Keratinocyte (primary cell): ENCODE results near the gene ARL1. TPM values are rescaled to one million over a fixed set of nuclear protein-coding genes. Genes with fewer than 3 reads are reported as not detected.

Source experiments
- DNase-seq: peaks from one replicate; pipeline ENCODE4 v3.0.0-alpha.2; 2011; ENCODE audit warnings: low read depth, missing footprints, low spot score
- FAIRE-seq: peaks from 2 replicates; lab custom pipeline; 2011; peaks lifted over from hg19 to GRCh38; lab: Jason Lieb, UNC
- H2AFZ ChIP-seq: 2 replicates; pipeline ENCODE4 v1.6.0; 2012; ENCODE audit warnings: low read length, control low read depth, inconsistent platforms; ENCODE audit not compliant: control insufficient read depth
- H3K27ac ChIP-seq: 2 replicates; pipeline ENCODE4 v1.5.1; 2011; ENCODE audit warnings: low read length; ENCODE audit not compliant: control insufficient read depth, insufficient read depth
- H3K27me3 ChIP-seq: 3 replicates; pipeline ENCODE4 v1.6.0; 2011; ENCODE audit warnings: low read length; ENCODE audit not compliant: control insufficient read depth, insufficient read depth; ENCODE audit errors: extremely low read depth
- H3K36me3 ChIP-seq, 2 experiments: 2 replicates in 1 of 2; 3 replicates in 1 of 2; pipeline ENCODE4 v1.5.1; 2011; ENCODE audit warnings: low read length in 2 of 2, mild to moderate bottlenecking in 1 of 2; ENCODE audit not compliant: control insufficient read depth in 2 of 2, insufficient read depth in 2 of 2; ENCODE audit errors: extremely low read depth in 1 of 2
- H3K4me1 ChIP-seq: 3 replicates; pipeline ENCODE4 v1.5.1; 2011; ENCODE audit warnings: low read length; ENCODE audit not compliant: control insufficient read depth, insufficient read depth; ENCODE audit errors: extremely low read depth
- H3K4me2 ChIP-seq: 3 replicates; pipeline ENCODE4 v1.6.0; 2011; ENCODE audit warnings: low read depth, low read length; ENCODE audit not compliant: control insufficient read depth, insufficient read depth; ENCODE audit errors: extremely low read depth
- H3K4me3 ChIP-seq, 3 experiments: fragments of 200-600 bp in 1 of 3; sonication (generic) in 1 of 3; 2 replicates in 2 of 3; 3 replicates in 1 of 3; pipeline ENCODE4 v1.5.1; 2011 to 2016; ENCODE audit warnings: low read length in 3 of 3, mild to moderate bottlenecking in 3 of 3, control low read depth in 2 of 3, inconsistent platforms in 1 of 3, low read depth in 1 of 3, mixed read lengths in 1 of 3, mixed run types in 1 of 3, moderate library complexity in 1 of 3; ENCODE audit not compliant: control insufficient read depth in 2 of 3, insufficient read depth in 2 of 3; ENCODE audit errors: extremely low read depth in 1 of 3
- H3K79me2 ChIP-seq: 2 replicates; pipeline ENCODE4 v1.6.0; 2012; ENCODE audit warnings: low read length; ENCODE audit not compliant: control insufficient read depth, insufficient read depth
- H3K9ac ChIP-seq: 3 replicates; pipeline ENCODE4 v1.6.0; 2011; ENCODE audit warnings: low read length; ENCODE audit not compliant: control insufficient read depth, insufficient read depth; ENCODE audit errors: extremely low read depth
- H3K9me1 ChIP-seq: 3 replicates; pipeline ENCODE4 v1.6.0; 2011; ENCODE audit warnings: low read length; ENCODE audit not compliant: control insufficient read depth, insufficient read depth; ENCODE audit errors: extremely low read depth
- H3K9me3 ChIP-seq: 2 replicates; pipeline ENCODE4 v1.5.1; 2012; ENCODE audit warnings: low read depth, low read length; ENCODE audit not compliant: control insufficient read depth
- H4K20me1 ChIP-seq: 3 replicates; pipeline ENCODE4 v1.6.0; 2011; ENCODE audit warnings: low read length; ENCODE audit not compliant: control insufficient read depth, insufficient read depth; ENCODE audit errors: extremely low read depth
- CTCF ChIP-seq, 3 experiments: IDR thresholded peaks in 1 of 3; conservative IDR thresholded peaks in 1 of 3; optimal IDR thresholded peaks in 1 of 3; 2 replicates in 2 of 3; 3 replicates in 1 of 3; pipeline versions ENCODE3 to v1.5.1; 2011; ENCODE audit warnings: low read length in 3 of 3, mild to moderate bottlenecking in 3 of 3, moderate library complexity in 2 of 3, control low read depth in 1 of 3, inconsistent platforms in 1 of 3; ENCODE audit not compliant: insufficient read depth in 2 of 3; ENCODE audit errors: extremely low read depth in 1 of 3
- EZH2 ChIP-seq: IDR thresholded peaks from one replicate; pipeline ENCODE4 v1.6.1; 2012; ENCODE audit warnings: inconsistent platforms, mild to moderate bottlenecking, low read length, moderate library complexity
- dilution Hi-C: fragments of 300-500 bp; cut with MboI; formaldehyde crosslinking; loops from one replicate; pipeline ENCODE4 v1.7.0; 2020; ENCODE audit warnings: low sequenced_read_pairs; ENCODE audit not compliant: extremely low pct_ligation_motif_present
- polyA minus RNA-seq, 3 experiments: library from RNA; depleted of rRNA, polyadenylated mRNA; stranded (reverse); fragments of >200 nt; gene quantifications; 1 replicate in 1 of 3; 2 replicates in 1 of 3; 3 replicates in 1 of 3; pipeline ENCODE4 v1.2.3, GENCODE V29; 2011
- polyA plus RNA-seq, 5 experiments: library from polyadenylated mRNA; depleted of rRNA in 3 of 5; stranded (reverse) in 3 of 5; stranded (forward) in 1 of 5; unstranded in 1 of 5; fragments of >200 nt; gene quantifications; 1 replicate in 1 of 5; 2 replicates in 3 of 5; 3 replicates in 1 of 5; pipeline versions ENCODE4 v1.2.1 to v1.2.3, GENCODE V29; 2011 to 2012; ENCODE audit warnings: missing spikeins in 2 of 5, low read depth in 1 of 5, low replicate concordance in 1 of 5

The ARL1 gene
- polyA plus RNA-seq (60.0 to 102 TPM (median 83.1 TPM) in 3 replicates), polyA minus RNA-seq (13.1 to 95.7 TPM (median 50.1 TPM) in 3 replicates)
- 98.0 TPM for polyA plus RNA-seq (2011; ENCODE audit: low read depth)
- polyA plus RNA-seq (2011; cell fraction: cytosol; rRNA removed), result 66.8 and 130 TPM in 2 replicates
- 65.3 and 90.0 TPM in 2 replicates for polyA plus RNA-seq (2011; cell fraction: nucleus; rRNA removed)
- polyA plus RNA-seq (2012; ENCODE audit: low replicate concordance), result 73.1 and 75.1 TPM in 2 replicates
- 17.5 TPM for polyA minus RNA-seq (2011; cell fraction: cytosol; rRNA and poly(A)+ RNA removed)
- 21.7 and 39.2 TPM in 2 replicates for polyA minus RNA-seq (2011; cell fraction: nucleus; rRNA and poly(A)+ RNA removed)

- FAIRE-seq (no peak), DNase-seq (no peak)
- Histone ChIP-seq H3K9ac (peak within 1 kb of the TSS; percentile 97), H3K4me2 (peak within 1 kb of the TSS; percentile 94), H3K9me3 (no peaks in the 10 kb centered on the region), H3K79me2 (peaks cover 38% of the 10 kb centered on the region), H3K27ac (peak within 1 kb of the TSS; percentile 95), H3K4me3 (peak within 1 kb of the TSS; percentile 74 to 99 (median 94)), H3K4me1 (peaks cover 11% of the 10 kb centered on the region), H2AFZ (peak within 1 kb of the TSS; percentile 95), H3K36me3 (peaks cover 0 to 2% of the 10 kb centered on the region in 2 experiments), H4K20me1 (no peaks in the 10 kb centered on the region), H3K9me1 (no peaks in the 10 kb centered on the region), H3K27me3 (no peaks in the 10 kb centered on the region)
- dilution Hi-C loops, result no loop called here
- no peak for TF ChIP-seq EZH2
- no peak for TF ChIP-seq CTCF (optimal IDR thresholded peaks at IDR 0.05 in 1 of 3, IDR thresholded peaks at IDR 0.05 in 1 of 3, conservative IDR thresholded peaks at IDR 0.05 in 1 of 3; ENCODE audit: extremely low read depth in 1 of 3, insufficient read depth in 2 of 3, low read length in 3 of 3)
Measured at GRCh38 chr12:101407436-101408345, at the start of gene ARL1. ARL1 (minus strand) TSS chr12:101407772; CDS start chr12:101407645, 127 bp downstream.

- TF ChIP-seq CTCF (optimal IDR thresholded peaks at IDR 0.05 in 1 of 3, IDR thresholded peaks at IDR 0.05 in 1 of 3, conservative IDR thresholded peaks at IDR 0.05 in 1 of 3; ENCODE audit: extremely low read depth in 1 of 3, insufficient read depth in 2 of 3, low read length in 3 of 3) (no peak), EZH2 (no peak)
- no peak for DNase-seq
Measured at GRCh38 chr12:101455685-101456084, 48.1 kb upstream of the ARL1 start.

More at GRCh38 chr12:101455685-101456084, 48.1 kb upstream of the ARL1 start:
- Histone ChIP-seq H3K4me2 (no peak overlapping the region), H3K79me2 (no peaks in the 10 kb centered on the region), H3K36me3 (no peaks in the 10 kb centered on the region), H3K27me3 (no peaks in the 10 kb centered on the region), H3K9me1 (no peaks in the 10 kb centered on the region), H3K27ac (no peak overlapping the region), H2AFZ (no peak overlapping the region), H4K20me1 (no peaks in the 10 kb centered on the region), H3K4me3 (no peak overlapping the region), H3K9ac (no peak overlapping the region), H3K4me1 (no peaks in the 10 kb centered on the region), H3K9me3 (no peaks in the 10 kb centered on the region)
- dilution Hi-C loops, result no loop called here
- no peak for FAIRE-seq
